HG03103 (cell line): ENCODE data around the gene NAXE.
"Not testable (repeated sequence)": the region's sequence is repeated elsewhere in the genome, so short reads cannot be mapped to it uniquely, and the experiment has no call there.

Experiments
- ATAC-seq: cut with Tn5 transposase; IDR thresholded peaks from one replicate; pipeline ENCODE4 v1.9.1; 2021; ENCODE audit warnings: low read depth; ENCODE audit not compliant: unreplicated experiment

The NAXE gene

DNA sequence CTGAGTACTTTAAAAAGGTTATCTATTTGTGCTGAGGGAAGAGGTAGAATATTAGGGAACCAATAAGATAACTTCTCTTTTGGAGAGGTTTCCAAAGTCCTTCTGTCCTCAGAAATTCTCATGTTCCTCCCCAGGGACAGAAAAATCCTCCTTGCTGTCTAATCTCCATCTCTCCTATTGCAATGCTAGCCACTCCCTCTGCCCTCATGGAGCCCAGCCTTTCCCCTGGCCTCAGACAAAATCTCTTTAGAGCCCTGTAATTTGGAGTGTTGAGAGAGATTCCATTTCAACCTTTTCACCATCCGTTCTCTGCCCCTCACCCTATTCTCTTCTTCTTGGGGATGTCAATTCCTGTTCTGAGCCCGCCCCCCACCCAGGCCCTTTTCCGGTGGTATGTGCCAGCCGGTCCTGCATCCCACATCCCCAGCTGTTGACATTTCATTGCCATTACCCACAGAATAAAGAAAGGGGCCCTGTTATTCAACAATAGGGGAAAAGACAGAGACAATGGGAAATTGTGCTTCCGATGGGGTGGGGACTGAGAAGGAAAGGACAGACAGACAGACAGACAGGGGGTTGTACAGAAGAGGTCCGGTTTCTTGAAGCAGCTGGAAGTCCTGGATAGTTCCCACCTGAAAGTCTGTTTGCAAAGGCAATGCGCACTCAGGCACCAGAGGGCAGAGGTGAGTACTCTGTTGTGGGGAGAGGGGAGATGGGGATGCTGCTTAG lies 27.4 kb downstream of the NAXE start, which contains the start of gene HAPLN2:
TSS of gene HAPLN2 (plus strand) at position 563 of the 729 bp plus-strand sequence. CDS start 4,076 bp downstream, outside the sequence.
- no peak for ATAC-seq

DNA sequence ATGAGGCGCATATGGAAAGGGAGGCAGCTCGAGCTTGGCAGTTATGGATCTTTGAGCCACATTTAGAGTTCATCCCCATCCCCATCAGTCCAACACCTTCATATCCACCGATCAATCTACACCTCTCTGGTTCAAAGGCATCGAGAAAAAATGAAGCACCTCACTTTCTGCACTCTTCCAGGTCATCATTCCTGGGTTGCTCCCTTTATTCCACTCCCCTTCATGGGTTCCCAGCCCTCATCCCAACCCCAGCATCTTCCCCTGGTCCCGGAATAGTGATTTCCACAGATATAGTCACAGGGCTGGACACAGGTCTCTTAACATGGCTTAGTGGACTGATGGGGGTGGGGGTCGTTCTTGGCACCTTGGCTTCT lies 28.0 kb downstream of the NAXE start:
- ATAC-seq: no peak

DNA sequence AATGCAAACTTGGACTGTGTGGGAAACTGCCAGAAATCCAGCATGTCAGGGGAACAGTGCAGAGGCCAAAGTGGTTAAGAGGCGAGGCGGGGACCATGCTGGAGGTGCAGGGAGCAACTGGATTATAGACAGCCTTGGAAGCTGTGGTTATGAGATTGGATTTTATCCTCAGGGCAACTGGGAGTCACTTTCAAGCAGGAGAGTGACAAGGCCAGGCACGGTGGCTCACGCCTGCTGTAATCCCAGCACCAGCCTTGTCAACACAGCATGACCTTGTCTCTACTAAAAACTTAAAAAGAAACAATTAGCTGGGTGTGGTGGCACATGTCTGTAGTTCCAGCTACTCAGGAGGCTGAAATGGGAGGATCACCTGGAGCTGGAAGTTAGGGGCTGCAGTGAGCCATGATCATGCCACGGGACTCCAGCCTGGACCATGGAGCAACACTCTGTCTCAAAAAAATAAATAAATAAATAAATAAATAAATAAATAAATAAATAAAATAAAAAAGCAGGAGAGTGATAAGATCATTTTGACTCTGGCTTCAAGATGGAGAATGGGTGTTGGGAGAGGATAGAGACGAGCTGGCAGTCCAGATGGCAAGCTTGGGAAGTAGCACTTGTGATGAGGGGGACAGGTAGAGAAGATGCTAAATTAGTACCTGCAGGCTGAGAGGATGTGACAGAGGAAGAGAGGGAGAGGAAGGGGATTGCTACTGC lies 31.2 kb downstream of the NAXE start:
- no peak for ATAC-seq

DNA sequence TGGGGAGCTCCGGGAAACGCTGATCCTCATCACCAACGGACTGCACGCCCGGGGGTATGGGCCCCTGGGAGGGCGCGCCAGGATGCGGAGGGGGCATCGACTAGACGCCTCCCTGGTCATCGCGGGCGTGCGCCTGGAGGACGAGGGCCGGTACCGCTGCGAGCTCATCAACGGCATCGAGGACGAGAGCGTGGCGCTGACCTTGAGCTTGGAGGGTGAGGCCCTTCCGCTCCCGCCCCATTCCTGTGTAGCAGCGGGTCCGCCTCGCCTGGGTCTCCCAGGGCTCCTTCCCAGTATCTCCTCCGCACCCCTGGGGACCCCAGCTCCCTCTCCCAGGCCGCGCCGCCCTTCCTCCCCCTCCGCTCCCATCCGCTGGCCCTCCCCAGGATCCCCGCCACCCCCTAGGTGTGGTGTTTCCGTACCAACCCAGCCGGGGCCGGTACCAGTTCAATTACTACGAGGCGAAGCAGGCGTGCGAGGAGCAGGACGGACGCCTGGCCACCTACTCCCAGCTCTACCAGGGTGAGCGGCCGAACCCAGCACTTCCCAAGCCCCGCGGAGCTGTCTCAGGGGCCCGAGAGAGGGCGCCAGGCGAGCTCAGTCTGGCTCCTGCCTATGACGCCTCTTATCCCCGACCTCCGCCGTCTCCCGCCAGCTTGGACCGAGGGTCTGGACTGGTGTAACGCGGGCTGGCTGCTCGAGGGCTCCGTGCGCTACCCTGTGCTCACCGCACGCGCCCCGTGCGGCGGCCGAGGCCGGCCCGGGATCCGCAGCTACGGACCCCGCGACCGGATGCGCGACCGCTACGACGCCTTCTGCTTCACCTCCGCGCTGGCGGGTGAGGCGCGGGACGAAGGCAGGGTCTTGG lies 32.6 kb downstream of the NAXE start:
- ATAC-seq: no peak

DNA sequence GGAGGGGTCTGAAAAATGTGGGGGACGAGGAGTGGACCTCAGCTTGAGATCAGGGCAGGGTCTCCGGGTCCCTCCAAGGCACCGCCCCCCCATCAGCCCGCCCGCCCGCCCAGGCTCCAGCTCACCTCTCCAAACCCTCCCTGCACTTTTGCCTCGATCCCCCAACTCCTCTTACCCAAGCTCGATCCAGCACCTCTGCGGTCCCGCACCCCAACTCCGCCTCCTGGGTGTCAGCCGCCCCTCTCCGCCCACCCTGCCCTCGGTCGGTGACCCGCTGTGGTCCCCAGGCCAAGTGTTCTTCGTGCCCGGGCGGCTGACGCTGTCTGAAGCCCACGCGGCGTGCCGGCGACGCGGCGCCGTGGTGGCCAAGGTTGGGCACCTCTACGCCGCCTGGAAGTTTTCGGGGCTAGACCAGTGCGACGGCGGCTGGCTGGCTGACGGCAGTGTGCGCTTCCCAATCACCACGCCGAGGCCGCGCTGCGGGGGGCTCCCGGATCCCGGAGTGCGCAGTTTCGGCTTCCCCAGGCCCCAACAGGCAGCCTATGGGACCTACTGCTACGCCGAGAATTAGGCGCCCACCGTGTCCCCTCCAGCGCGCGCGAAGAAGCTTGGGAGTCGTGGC lies 33.3 kb downstream of the NAXE start:
- no peak for ATAC-seq

DNA sequence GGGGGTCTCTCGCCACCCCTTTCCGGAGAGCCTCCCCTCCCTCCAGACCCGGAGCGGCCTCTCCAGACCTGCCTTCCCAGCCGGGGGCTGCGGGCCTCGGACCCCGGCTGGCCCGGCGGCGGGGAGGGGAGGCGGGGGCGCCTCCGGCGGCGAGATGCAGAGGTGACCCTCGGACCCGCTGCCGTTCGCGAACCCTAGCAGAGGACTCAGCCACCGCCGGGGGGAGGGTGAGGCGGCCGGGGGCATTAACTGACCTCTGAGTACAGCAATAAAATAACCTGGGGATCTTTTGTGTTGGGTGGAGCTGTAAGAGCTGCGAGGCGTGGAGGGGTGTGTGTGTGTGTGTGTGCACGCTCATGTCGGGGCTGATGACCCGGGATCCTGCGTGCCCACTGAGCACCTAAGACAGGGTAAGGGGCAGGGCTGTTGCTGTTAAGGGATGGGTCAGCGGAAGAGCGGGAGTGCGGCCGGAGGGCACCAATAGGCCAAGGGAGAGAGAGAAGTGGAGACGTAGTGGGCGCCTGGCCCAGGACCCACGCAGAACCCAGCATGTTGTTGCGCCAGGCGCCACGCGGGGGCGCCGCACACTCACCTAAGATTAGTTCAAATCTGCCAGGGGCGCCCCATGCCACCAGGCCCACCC lies 34.0 kb downstream of the NAXE start:
- no peak for ATAC-seq

DNA sequence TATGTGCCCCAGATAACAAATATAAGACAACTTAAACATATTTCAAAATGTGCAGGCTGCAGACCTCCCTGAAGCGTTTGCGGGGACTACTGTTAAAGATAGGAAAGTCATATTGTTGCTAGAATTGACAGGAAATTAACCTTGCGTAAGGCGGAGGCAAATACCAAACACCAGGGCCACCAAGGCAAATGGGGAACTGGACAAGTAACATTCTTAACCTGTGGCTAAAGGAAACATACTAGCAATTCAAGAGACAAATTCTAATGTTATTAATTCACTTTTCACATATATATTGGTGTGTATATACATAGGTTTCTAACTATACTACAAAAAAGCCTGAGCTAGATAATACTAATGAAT lies 34.5 kb downstream of the NAXE start:
- no peak for ATAC-seq

DNA sequence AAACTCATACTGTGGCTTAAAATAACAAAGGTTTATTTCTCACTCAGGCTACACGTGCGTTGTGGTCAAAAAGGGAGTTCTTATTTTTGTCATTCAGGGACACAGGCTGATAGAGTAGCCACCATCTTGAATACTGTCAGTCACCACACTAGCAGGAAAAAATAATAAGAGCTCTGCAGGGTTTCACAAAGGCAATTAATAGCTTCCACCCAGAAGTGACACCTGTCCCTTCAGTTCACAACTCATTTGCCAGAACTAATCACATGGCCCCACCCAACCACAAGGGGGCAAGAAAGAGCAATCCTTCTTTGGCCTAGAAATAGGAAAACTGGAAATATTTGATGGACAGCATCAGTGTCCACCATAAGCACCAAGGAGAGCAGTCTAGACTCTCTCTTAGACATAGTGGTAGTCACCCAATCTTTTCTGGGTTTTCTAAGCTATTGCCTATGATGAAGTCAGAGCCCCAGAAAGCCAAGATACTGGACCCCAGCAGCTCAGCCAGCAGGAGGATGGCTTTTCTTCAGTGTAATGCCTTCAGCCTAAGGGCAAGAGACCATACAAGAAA lies 35.8 kb downstream of the NAXE start:
- no peak for ATAC-seq

DNA sequence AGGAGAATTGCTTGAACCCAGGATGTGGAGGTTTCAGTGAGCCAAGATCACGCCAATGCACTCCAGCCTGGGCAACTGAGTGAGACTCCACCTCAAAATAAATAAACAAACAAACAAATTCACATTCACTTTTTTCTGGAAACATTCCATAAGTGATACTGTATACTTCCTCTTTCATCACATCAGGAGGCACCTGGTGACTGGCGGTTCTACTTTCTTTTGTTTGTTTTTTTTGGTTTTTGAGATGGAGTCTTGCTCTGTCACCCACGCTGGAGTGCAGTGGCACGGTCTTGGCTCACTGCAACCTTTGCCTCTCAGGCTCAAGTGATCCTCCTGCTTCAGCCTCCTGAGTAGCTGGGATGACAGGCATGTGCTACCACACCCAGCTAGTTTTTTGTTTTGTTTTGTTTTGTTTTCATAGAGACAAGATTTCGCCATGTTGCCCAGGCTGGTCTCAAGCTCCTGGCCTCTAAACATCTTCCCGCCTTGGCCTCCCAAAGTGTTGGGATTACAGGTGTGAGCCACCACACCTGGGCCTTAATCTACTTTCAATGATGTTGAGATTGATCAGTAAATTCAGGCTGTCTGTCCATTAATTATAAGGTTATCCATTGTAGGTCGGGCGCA lies 38.4 kb downstream of the NAXE start:
- no peak for ATAC-seq

DNA sequence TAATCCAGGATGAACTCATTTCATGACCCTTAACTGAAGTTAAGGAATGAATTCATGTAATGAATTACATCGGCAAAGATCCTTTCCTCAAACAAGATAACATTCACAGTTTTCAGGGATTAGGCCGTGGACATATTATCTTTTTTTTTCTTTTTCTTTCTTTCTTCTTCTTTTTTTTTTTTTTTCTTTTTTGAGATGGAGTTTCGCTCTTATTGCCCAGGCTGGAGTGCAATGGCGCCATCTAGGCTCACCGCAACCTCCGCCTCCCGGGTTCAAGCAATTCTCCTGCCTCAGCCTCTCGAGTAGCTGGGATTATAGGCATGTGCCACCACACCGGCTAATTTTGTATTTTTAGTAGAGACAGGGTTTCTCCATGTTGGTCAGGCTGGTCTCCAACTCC lies 39.6 kb downstream of the NAXE start:
- ATAC-seq: not testable (repeated sequence)

DNA sequence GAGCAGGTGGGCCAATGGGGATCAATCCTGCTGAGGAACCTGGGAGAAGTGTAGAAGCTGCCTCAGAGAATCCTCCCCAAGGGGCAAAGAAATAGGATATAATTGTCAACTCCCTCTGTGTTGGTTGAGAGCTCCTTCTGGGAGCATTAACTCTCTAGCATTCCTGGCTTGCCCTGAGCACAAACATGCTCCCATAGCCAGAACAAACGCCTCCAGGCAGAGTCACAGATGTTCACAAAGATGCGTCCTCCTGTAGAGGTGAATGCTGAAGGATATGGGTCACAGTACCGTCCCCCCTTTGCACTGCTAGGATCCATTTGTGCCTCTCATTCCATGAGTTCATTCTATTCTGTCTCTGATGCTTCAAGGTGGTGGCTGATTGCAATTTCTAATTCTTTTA lies 40.8 kb downstream of the NAXE start:
- ATAC-seq: no peak

DNA sequence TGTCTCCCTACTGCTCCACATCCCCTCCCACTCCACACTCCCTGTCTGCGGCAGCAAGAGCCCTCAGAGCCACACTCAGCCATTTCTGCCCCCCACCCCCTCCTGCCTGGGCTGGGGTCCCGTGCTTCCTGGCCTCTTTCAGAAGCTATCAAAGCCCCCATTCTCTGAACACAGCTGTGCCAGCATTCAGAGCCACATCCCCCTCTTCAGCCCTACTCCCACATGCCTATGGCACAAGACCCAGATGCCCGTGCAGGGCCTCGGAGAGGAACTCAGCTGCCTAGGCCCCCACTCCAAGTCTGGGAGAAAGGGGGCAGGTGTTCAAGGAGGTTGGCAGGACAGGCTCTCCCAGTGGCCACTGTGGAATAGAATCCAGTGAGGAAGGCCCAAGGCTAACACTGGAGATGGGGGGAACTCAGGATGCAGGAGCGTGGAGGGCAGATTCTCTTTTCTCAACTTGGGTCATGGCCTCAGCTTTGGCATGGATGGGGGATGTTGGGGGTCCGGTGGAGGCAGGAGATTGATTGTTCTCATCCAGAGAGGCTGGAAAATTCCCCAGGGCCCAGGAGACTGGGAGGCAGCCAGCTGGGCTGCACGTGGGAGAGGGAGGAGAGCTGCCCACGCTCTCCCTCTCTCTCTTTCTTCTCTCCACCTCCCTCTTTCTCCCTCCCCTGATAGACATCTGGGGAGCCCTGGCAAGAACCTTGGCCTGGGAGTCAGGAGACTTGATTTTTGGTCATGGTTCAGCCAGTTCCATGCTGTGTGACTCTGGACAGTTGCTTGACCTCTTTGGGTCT lies 46.8 kb downstream of the NAXE start:
- ATAC-seq: no peak

DNA sequence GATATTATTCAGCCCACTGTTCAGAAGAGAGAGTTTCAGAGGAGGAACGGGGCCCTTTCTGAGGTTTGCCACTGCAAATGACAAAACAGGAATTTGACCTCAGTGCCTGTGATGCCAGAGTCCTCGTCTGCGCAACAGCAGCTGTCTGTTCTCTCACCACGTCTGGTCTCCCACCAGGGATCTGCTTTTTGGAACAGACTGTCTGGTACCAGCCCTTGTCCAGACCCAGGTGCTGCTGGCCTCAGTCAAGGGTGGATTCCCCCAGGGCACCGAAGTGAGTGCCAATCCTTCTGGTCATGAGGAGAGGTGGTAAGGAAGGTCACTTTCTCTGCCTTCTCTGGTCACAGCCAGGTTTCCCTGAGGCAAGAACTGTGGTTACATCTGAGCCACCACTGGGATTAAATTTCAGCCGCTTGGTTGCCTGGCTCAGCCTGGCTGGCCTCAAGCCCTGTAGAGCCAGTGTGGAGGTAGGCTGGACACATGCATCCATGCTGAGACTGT lies 48.1 kb downstream of the NAXE start:
- ATAC-seq: no peak

DNA sequence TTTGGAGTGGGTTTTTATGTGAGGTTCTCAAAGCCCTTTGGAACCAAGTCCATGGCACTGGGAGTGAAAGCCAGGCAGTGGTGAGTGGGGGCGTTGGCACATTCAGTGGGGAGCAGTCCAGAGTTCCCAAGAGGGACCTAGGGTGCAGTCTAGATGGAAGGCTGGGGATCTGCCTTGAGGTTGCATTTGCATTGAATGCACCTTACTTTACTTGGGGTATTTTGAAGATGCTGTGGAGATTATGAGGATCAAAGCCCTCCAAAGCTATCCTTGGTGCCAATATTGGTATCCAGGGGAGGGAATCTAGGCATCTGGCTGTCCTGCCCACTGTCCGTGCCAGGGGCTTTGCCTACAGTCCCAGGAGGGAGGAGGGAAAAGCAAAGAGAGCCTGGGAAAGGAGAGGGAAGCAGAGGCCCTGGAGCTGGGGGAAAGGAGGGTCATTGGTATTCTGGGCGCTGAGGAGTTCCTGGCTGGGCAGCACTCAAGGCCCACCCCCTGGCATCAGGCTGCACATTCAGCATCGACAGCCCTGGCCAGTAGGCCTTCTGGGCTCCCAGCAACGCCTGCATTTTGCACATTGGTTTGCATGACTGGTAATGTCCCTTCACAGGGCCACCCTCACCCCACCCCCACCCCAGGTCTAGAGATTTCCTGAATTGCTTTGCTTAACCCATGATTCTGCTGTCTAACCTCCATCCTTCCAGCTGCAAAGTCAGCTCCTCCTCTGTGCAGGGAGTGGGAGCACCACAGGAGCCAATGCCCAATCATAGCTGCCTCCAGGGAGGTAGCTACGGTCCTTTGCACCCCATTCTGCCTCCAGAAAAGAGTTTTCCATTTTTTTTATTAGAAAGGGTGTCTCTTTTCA lies 49.5 kb downstream of the NAXE start:
- ATAC-seq: no peak

DNA sequence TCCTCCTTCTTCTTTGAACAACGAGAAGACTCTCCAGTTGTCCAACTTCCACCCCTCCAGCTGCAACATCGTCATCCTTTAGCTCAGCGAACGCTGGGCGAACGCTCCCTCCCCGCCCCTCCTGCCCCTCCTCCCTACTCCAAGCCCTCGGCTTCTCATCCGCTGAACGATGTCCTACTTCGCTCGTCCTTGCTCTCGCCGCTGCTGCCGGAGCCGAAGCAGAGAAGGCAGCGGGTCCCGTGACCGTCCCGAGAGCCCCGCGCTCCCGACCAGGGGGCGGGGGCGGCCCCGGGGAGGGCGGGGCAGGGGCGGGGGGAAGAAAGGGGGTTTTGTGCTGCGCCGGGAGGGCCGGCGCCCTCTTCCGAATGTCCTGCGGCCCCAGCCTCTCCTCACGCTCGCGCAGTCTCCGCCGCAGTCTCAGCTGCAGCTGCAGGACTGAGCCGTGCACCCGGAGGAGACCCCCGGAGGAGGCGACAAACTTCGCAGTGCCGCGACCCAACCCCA lies 50.2 kb downstream of the NAXE start, which contains the start of gene BCAN:
TSS of gene BCAN (plus strand) at position 357 of the 504 bp plus-strand sequence. CDS start 3,938 bp downstream, outside the sequence.
- ATAC-seq: no peak

DNA sequence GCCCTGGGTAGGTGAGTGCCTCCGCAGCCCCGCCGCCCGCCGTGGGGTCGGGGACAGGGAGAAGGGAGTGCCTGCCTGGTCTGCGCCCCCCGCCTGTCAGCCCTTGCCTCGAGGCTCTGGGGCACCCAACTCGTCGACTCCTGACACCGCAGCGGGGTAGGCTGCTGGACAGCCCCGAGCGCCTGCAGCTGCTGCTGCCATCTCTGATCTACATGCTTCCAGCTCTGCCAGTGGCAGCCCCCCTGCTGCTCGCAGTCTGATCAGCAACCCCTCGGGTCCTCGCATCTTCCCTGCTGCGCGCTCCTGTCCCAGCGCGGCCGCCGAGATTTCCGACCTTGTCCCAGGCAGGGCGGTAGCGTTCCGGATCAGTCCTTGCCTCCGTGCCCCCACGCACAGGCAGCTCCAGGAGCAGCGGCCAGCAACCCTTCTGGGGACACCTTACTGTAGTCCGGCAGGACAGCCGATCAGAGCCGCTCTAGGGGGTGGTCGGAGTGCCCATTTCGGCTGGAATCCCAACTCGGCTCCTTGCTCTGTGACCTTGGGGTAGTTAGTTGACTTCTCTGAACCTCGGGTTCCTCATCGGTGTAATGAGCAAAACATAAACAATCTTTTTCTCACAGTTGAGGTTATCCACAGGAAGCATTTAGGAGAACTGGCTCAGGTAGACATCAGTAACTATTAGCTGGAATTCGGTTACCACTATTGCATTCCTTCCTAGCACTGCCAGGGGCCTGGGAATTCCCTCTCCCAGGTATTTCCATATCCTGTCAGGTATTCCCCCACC lies 50.9 kb downstream of the NAXE start:
- ATAC-seq: no peak
